Gastroesophageal sphincter (tissue), 4 donors: ENCODE results near the gene RAB6B. TPM values are rescaled to one million over a fixed set of nuclear protein-coding genes. Genes with fewer than 3 reads are reported as not detected.

Source experiments
- ATAC-seq: fragments of 150-250 bp; one replicate; pipeline ENCODE4 v1.9.1; 2016; ENCODE audit warnings: mild to moderate bottlenecking, moderate library complexity
- H3K27ac ChIP-seq, 4 donors: fragments of 200-600 bp; sonication (generic) in 3 of 4; 1 replicate in 3 of 4; 2 replicates in 1 of 4; pipeline ENCODE4 v1.5.1; 2016 to 2019
- H3K27me3 ChIP-seq: fragments of 200-600 bp; sonication (generic); one replicate; pipeline ENCODE4 v1.5.1; 2019
- H3K36me3 ChIP-seq, 2 donors: fragments of 200-600 bp; sonication (generic); one replicate each; pipeline ENCODE4 v1.5.1; 2019; ENCODE audit warnings: control low read depth in 1 of 2
- H3K4me1 ChIP-seq, 3 donors: fragments of 200-600 bp; sonication (generic); 1 replicate in 2 of 3; 2 replicates in 1 of 3; pipeline ENCODE4 v1.5.1; 2016 to 2019; ENCODE audit warnings: control low read depth in 2 of 3
- H3K4me3 ChIP-seq, 2 donors: fragments of 200-600 bp; sonication (generic); one replicate each; pipeline ENCODE4 v1.5.1; 2019; ENCODE audit warnings: mild to moderate bottlenecking in 1 of 2, moderate library complexity in 1 of 2
- H3K9me3 ChIP-seq, 3 donors: fragments of 200-600 bp; sonication (generic); one replicate each; pipeline ENCODE4 v1.5.1; 2017 to 2019; ENCODE audit warnings: control low read depth in 2 of 3
- EP300 ChIP-seq: sonication (generic); formaldehyde crosslinking; IDR thresholded peaks from one replicate; pipeline ENCODE4 v1.6.1; 2017; ENCODE audit warnings: antibody characterized with exemption, mild to moderate bottlenecking
- POLR2A ChIP-seq, 2 donors: fragments of 450-650 bp; IDR thresholded peaks; one replicate each; pipeline ENCODE4 v1.6.1; 2017; ENCODE audit warnings: antibody characterized with exemption in 2 of 2, mild to moderate bottlenecking in 2 of 2, moderate library complexity in 1 of 2
- POLR2AphosphoS5 ChIP-seq: sonication (generic); formaldehyde crosslinking; IDR thresholded peaks from one replicate; pipeline ENCODE4 v1.6.1; 2017; ENCODE audit warnings: antibody characterized with exemption
- WGBS, 2 donors: methylation state at CpG; one replicate each; pipeline ENCODE4 v1.1.5; 2018; ENCODE audit warnings: low coverage in 1 of 2; 5-methylcytosine and 5-hydroxymethylcytosine counted together
- total RNA-seq, 4 donors: library from RNA; depleted of rRNA; stranded (reverse); fragments of >200 nt; gene quantifications; one replicate each; pipeline ENCODE4 v1.1.0, GENCODE V29; 2016
- TF ChIP-seq, protein P1 (sequence below), 4 experiments: fragments of 200-600 bp in 2 of 4; fragments of 450-650 bp in 2 of 4; sonication (generic) in 1 of 4; IDR thresholded peaks; one replicate each; pipeline ENCODE4 v1.5.1; 2017 to 2019; ENCODE audit warnings: antibody characterized with exemption in 4 of 4, mild to moderate bottlenecking in 2 of 4, moderate library complexity in 2 of 4

The RAB6B gene
- total RNA-seq, 4 donors from 2014 or later = 5.0 to 16.1 (median 8.7) TPM

DNA sequence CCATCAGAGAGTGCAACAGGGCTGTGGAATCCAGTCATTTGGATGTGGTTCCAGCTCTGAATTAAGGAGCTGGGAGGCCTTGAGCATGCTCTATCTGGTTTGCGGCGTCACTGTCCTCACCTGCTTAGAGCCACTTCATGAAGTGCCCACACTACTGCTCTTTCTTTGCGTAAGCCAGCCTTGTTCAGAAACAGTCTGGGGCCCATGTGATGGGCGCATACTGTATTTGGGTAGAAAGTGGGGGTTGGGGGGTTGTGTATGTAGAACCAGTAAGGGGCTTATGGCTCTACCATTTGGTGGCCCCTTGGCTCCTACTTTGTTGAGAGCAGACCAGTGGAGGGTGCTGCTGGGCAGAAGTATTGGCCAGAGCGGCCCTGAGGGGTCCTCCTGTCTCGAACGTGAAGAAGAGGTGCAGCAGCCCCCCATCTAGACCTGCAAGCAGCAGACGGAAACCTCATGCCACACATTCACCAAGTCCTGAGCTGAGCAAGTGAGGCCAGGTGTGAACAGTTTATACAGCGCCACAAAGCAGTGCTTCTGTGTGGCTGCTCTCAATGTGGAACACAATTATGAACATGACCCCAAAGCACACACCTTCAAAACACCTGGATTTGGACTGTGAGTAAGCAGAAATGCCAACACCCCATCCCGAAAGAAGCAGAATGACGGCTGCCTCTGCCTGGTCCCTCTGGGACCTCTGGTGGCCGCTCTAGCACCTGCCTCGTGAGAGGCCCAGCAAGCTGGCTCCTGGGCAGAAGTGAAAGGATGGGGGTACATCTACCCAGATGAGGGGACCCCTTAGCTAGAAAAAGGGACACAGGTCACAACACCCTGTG, 63.5 kb downstream of the RAB6B start:
- Histone ChIP-seq H3K27me3 (no peaks in the 10 kb centered on the region), H3K4me1 (no peaks in the 10 kb centered on the region), H3K4me3 (no peak overlapping the region), H3K36me3 (peaks cover 0 to 58% of the 10 kb centered on the region in 2 donors), H3K9me3 (no peaks in the 10 kb centered on the region), H3K27ac (no peak overlapping the region)
- TF ChIP-seq POLR2A (IDR thresholded peaks at IDR 0.05) = no peak
- no peak for TF ChIP-seq POLR2AphosphoS5
- ATAC-seq = no peak
- 84 to 93% methylated on average over 5 to 6 of the region's 13 CpGs for WGBS, 2 donors

DNA sequence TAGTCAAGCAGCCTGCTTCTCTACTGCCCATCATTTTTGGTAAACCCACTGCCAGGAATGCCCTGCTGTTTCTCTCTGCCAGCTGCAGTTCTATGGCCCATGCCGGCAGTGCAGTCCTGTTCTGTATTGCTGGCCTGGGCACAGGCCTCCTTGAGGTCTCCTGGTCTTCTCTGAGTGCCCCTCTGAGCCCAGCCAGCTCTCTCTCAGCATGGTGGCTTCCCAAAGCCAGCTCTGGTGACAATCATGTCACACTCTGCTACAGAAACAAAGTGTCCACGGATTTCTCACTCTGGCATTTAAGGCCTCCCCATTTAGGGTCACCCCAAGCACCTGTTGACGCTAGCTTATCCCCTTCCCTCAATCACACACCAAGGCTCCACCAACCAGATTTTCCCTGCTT, 65.6 kb downstream of the RAB6B start:
- no peaks in the 10 kb centered on the region for H3K27me3 ChIP-seq
- no peak overlapping the region for H3K27ac ChIP-seq
- H3K36me3 ChIP-seq = peaks cover 0 to 51% of the 10 kb centered on the region in 2 donors
- WGBS, 2 donors = 84 to 100% methylated on average over 1 to 2 of the region's 3 CpGs
- no peaks in the 10 kb centered on the region for H3K9me3 ChIP-seq
- ATAC-seq = no peak
- H3K4me3 ChIP-seq = no peak overlapping the region
- H3K4me1 ChIP-seq = no peaks in the 10 kb centered on the region
- TF ChIP-seq POLR2AphosphoS5 = no peak
- no peak for TF ChIP-seq EP300
- TF ChIP-seq POLR2A (IDR thresholded peaks at IDR 0.05) = no peak
- TF ChIP-seq, protein P1, sequence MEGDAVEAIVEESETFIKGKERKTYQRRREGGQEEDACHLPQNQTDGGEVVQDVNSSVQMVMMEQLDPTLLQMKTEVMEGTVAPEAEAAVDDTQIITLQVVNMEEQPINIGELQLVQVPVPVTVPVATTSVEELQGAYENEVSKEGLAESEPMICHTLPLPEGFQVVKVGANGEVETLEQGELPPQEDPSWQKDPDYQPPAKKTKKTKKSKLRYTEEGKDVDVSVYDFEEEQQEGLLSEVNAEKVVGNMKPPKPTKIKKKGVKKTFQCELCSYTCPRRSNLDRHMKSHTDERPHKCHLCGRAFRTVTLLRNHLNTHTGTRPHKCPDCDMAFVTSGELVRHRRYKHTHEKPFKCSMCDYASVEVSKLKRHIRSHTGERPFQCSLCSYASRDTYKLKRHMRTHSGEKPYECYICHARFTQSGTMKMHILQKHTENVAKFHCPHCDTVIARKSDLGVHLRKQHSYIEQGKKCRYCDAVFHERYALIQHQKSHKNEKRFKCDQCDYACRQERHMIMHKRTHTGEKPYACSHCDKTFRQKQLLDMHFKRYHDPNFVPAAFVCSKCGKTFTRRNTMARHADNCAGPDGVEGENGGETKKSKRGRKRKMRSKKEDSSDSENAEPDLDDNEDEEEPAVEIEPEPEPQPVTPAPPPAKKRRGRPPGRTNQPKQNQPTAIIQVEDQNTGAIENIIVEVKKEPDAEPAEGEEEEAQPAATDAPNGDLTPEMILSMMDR (IDR thresholded peaks at IDR 0.05) = no peak

DNA sequence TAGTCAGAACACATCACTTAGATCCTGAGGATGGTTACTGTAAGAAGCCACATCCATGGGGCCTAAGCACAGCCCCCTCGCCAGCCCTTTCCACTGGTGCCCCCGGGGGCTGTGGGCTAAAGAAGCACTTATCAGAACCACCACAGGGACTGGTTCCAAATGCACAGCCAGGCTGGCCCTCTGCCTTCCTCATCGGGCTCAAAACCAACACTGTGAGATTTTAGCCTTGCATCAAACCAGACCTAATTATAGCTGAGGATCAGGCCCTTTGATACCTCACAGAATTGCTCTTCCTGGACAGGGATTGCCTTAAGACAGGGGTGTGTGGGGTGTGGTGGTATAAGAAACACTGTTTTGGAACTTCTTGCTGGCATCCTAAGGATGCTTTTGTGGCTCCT, 66.4 kb downstream of the RAB6B start:
- Histone ChIP-seq H3K36me3 (peaks cover 0 to 51% of the 10 kb centered on the region in 2 donors), H3K27me3 (no peaks in the 10 kb centered on the region), H3K27ac (no peak overlapping the region), H3K9me3 (no peaks in the 10 kb centered on the region), H3K4me1 (no peaks in the 10 kb centered on the region), H3K4me3 (no peak overlapping the region)
- ATAC-seq = no peak
- TF ChIP-seq POLR2A (IDR thresholded peaks at IDR 0.05) (no peak), POLR2AphosphoS5 (no peak), EP300 (no peak)
- TF ChIP-seq, protein P1 (IDR thresholded peaks at IDR 0.05) = no peak
- 80% methylated on average over 1 to 3 of the region's 3 CpGs for WGBS, 2 donors

DNA sequence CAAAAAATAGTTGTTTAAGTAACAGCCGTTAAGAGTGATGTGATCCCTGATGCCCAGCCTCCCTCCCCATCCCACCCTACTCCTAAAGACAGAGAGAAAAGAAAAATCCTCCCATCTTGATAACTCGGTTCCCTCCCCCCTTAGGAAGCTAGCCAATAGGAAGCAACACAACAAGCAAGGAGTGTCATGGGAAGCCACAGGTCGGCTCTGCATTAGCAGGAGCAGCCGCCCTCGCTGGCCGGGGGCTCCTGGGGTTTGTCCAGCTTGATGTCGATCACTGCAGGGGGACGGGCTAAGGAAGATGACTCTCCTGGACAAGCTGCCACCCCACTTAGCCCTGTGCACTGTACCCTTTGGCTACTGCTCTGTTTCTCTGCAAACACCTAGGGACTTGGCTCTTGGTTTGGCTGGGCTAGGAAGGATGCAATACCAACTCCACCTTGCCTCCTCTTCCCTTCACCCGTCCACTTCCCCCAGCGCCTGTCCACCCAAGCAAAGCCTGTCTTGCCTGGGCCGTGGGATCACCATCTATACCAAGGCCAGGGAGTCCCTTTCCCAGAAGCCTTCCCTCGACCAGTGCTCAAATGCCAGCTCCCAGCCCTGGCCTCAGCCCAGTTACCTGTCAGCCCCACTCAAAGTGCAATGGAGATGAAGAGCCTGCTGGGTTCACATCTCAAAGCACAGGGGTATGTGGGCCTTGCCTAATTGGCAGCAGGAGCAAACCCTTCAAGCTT, 66.9 kb downstream of the RAB6B start:
- Histone ChIP-seq H3K9me3 (no peaks in the 10 kb centered on the region), H3K4me1 (no peaks in the 10 kb centered on the region), H3K36me3 (peaks cover 0 to 51% of the 10 kb centered on the region in 2 donors), H3K27ac (no peak overlapping the region), H3K4me3 (no peak overlapping the region), H3K27me3 (no peaks in the 10 kb centered on the region)
- no peak for ATAC-seq
- WGBS, 2 donors = 73 to 80% methylated on average over 1 to 6 of the region's 12 CpGs
- TF ChIP-seq POLR2A (IDR thresholded peaks at IDR 0.05) (no peak), POLR2AphosphoS5 (no peak), EP300 (no peak)
- TF ChIP-seq, protein P1 (IDR thresholded peaks at IDR 0.05) = no peak

DNA sequence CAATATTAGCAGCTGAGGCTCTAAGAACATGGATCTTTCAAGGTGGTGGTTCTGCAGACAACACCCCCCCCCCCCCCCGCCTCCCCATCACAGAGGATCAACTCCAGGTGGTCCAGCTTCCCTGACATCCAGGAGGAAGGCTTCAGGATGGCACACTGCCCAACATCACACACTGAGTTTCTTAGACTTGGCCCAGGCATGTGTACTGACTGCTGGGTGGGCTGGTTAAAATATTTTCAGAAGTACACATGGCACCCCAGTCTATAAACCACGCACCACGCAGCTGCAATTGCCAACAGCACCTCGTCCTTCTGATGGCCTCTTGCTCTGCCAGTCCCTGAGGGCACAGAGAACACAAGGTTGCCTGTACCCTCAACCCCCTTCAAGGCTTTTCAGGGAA, 68.0 kb downstream of the RAB6B start:
- Histone ChIP-seq H3K9me3 (no peaks in the 10 kb centered on the region), H3K27me3 (no peaks in the 10 kb centered on the region), H3K4me1 (no peaks in the 10 kb centered on the region), H3K4me3 (no peak overlapping the region), H3K36me3 (peaks cover 0 to 51% of the 10 kb centered on the region in 2 donors), H3K27ac (no peak overlapping the region)
- no peak for ATAC-seq
- WGBS, 2 donors = 82 to 100% methylated on average over 1 to 2 of the region's 4 CpGs
- no peak for TF ChIP-seq EP300
- TF ChIP-seq POLR2AphosphoS5 = no peak
- TF ChIP-seq, protein P1 (IDR thresholded peaks at IDR 0.05) = no peak
- TF ChIP-seq POLR2A (IDR thresholded peaks at IDR 0.05) = no peak
